HepG2 (cell line): ENCODE data around the gene SGMS1. TPM values are rescaled to one million over a fixed set of nuclear protein-coding genes. Genes with fewer than 3 reads are reported as not detected.

ENCODE experiments used
- ATAC-seq: fragments of 200-7000 bp; cut with Tn5 transposase; 3 replicates; pipeline ENCODE4 v1.9.1; 2020; ENCODE audit warnings: mild to moderate bottlenecking, moderate library complexity
- BruUV-seq: library from RNA; stranded (reverse); fragments of 400-500 nt; replicated peaks from 2 replicates; lab custom pipeline; 2021; lab: Mats Ljungman, UMichigan
- CTCF ChIA-PET: fragments of 300-600 bp; formaldehyde crosslinking; extraction: SDS; loops from one replicate; lab custom pipeline; 2021; ENCODE audit warnings: low total read pairs, inconsistent platforms, low intra/inter-chr PET ratio; lab: Yijun Ruan, JAX
- POLR2A ChIA-PET: fragments of 350-600 bp; sonication (Branson Sonifier 250); formaldehyde crosslinking; loops from one replicate; lab custom pipeline; 2020; ENCODE audit warnings: antibody characterized with exemption, inconsistent platforms; lab: Yijun Ruan, JAX
- DNase-seq: peaks from one replicate; pipeline ENCODE4 v3.0.0-alpha.2; 2015; ENCODE audit warnings: low spot score
- FAIRE-seq: peaks from 3 replicates; lab custom pipeline; 2011; peaks lifted over from hg19 to GRCh38; lab: Jason Lieb, UNC
- H2AFZ ChIP-seq: one replicate; pipeline ENCODE4 v1.6.1; 2011; ENCODE audit warnings: low read length, inconsistent platforms
- H3K27ac ChIP-seq: fragments of 300-600 bp; 3 replicates; pipeline ENCODE4 v1.8.0; 2011; ENCODE audit warnings: mixed run types, mild to moderate bottlenecking, mixed read lengths, low read length, inconsistent platforms; ENCODE audit not compliant: insufficient read depth; ENCODE audit errors: extremely low read length
- H3K27me3 ChIP-seq, 2 experiments: fragments of 200-600 bp in 1 of 2; 2 replicates in 1 of 2; 3 replicates in 1 of 2; pipeline versions ENCODE4 v1.6.0 to v1.8.0; 2011; ENCODE audit warnings: low read length in 2 of 2, mild to moderate bottlenecking in 2 of 2, moderate library complexity in 2 of 2, inconsistent platforms in 1 of 2; ENCODE audit not compliant: insufficient read depth in 2 of 2, control insufficient read depth in 1 of 2
- H3K36me3 ChIP-seq, 2 experiments: fragments of 200-600 bp in 1 of 2; replicated peaks in 1 of 2; 2 replicates in 1 of 2; 3 replicates in 1 of 2; pipeline versions ENCODE4 v1.5.1 to v1.8.0; 2011; ENCODE audit warnings: low read length in 2 of 2, inconsistent platforms in 1 of 2; ENCODE audit not compliant: insufficient read depth in 2 of 2, control insufficient read depth in 1 of 2
- H3K4me1 ChIP-seq: 2 replicates; pipeline ENCODE4 v1.5.1; 2012; ENCODE audit warnings: low read length, inconsistent platforms; ENCODE audit not compliant: insufficient read depth
- H3K4me2 ChIP-seq: 2 replicates; pipeline ENCODE4 v1.6.0; 2011; ENCODE audit warnings: low read depth, low read length, inconsistent platforms
- H3K4me3 ChIP-seq, 3 experiments: fragments of 200-600 bp in 1 of 3; sonication (generic), shearing (Covaris generic) in 1 of 3; replicated peaks in 1 of 3; 2 replicates each; pipeline ENCODE4 v1.5.1; 2011 to 2016; ENCODE audit warnings: low read length in 3 of 3, inconsistent platforms in 2 of 3, low read depth in 2 of 3, mild to moderate bottlenecking in 2 of 3, control low read depth in 1 of 3, mixed read lengths in 1 of 3; ENCODE audit not compliant: insufficient read depth in 1 of 3
- H3K79me2 ChIP-seq: one replicate; pipeline ENCODE4 v1.6.1; 2011; ENCODE audit warnings: low read length, inconsistent platforms; ENCODE audit not compliant: insufficient read depth
- H3K9ac ChIP-seq: 2 replicates; pipeline ENCODE4 v1.6.0; 2011; ENCODE audit warnings: mild to moderate bottlenecking, low read depth, low read length, inconsistent platforms; ENCODE audit not compliant: insufficient read depth
- H3K9me3 ChIP-seq: 2 replicates; pipeline ENCODE4 v1.5.1; 2012; ENCODE audit warnings: mild to moderate bottlenecking, low read length
- H4K20me1 ChIP-seq: 2 replicates; pipeline ENCODE4 v1.6.0; 2011; ENCODE audit warnings: inconsistent platforms, mild to moderate bottlenecking, low read length, moderate library complexity; ENCODE audit not compliant: insufficient read depth
- BRF2 ChIP-seq: sonication (generic); formaldehyde crosslinking; IDR thresholded peaks from 2 replicates; pipeline ENCODE4 v1.8.1; 2022; ENCODE audit warnings: mild to moderate bottlenecking, missing genetic modification reagents
- ELF3 ChIP-seq: IDR thresholded peaks from 2 replicates; pipeline ENCODE4 v1.6.1; 2016; ENCODE audit warnings: missing genetic modification reagents, missing compliant biosample characterization
- FOXA1 ChIP-seq, 2 experiments: fragments of 450-650 bp in 1 of 2; sonication (generic) in 1 of 2; formaldehyde crosslinking in 1 of 2; IDR thresholded peaks; 2 replicates each; pipeline versions ENCODE4 v1.4.0 to v1.6.1; 2016 to 2020; ENCODE audit warnings: missing genetic modification reagents in 1 of 2
- HDAC6 ChIP-seq: fragments of 200-600 bp; sonication (generic); IDR thresholded peaks from 2 replicates; pipeline ENCODE4 v1.7.0; 2017; ENCODE audit warnings: mild to moderate bottlenecking, antibody characterized with exemption, low read length, low read depth
- HOXA5 ChIP-seq: sonication (generic); formaldehyde crosslinking; IDR thresholded peaks from 2 replicates; pipeline ENCODE4 v1.4.0; 2020; ENCODE audit warnings: missing genetic modification reagents
- MATR3 ChIP-seq: sonication (generic); formaldehyde crosslinking; IDR thresholded peaks from 2 replicates; pipeline ENCODE4 v1.4.0; 2020; ENCODE audit warnings: missing genetic modification reagents
- MXD3 ChIP-seq: IDR thresholded peaks from 2 replicates; pipeline ENCODE4 v1.6.1; 2016; ENCODE audit warnings: mild to moderate bottlenecking, missing biosample characterization, missing genetic modification reagents
- NR3C1 ChIP-seq: sonication (generic); formaldehyde crosslinking; IDR thresholded peaks from 2 replicates; pipeline ENCODE4 v1.4.0; 2020; ENCODE audit warnings: missing genetic modification reagents
- POLR2A ChIP-seq, 2 experiments: IDR thresholded peaks; 2 replicates each; pipeline ENCODE4 v1.6.1; 2011; ENCODE audit warnings: low read depth in 2 of 2, low read length in 2 of 2, mild to moderate bottlenecking in 1 of 2, moderate library complexity in 1 of 2; ENCODE audit not compliant: insufficient read depth in 1 of 2
- REPIN1 ChIP-seq: sonication (generic); formaldehyde crosslinking; IDR thresholded peaks from 2 replicates; pipeline ENCODE4 v1.8.0; 2022; ENCODE audit warnings: missing genetic modification reagents, low read depth, mild to moderate bottlenecking, borderline replicate concordance
- SMAD1 ChIP-seq: sonication (generic); formaldehyde crosslinking; IDR thresholded peaks from 2 replicates; pipeline ENCODE4 v1.4.0; 2020; ENCODE audit warnings: missing genetic modification reagents, low read depth, mild to moderate bottlenecking, borderline replicate concordance
- SMAD9 ChIP-seq: sonication (generic); formaldehyde crosslinking; IDR thresholded peaks from 2 replicates; pipeline ENCODE4 v1.5.1; 2020; ENCODE audit warnings: mild to moderate bottlenecking, missing genetic modification reagents
- SMC3 ChIP-seq: IDR thresholded peaks from 2 replicates; pipeline ENCODE4 v1.6.1; 2011; ENCODE audit warnings: low read length, improper control_type of control experiment
- YY1 ChIP-seq: IDR thresholded peaks from 2 replicates; pipeline ENCODE4 v1.6.1; 2011; ENCODE audit warnings: low read length, low read depth, moderate library complexity, mild to moderate bottlenecking; ENCODE audit not compliant: insufficient read depth, insufficient replicate concordance
- ZMYM3 ChIP-seq: sonication (generic); formaldehyde crosslinking; IDR thresholded peaks from 2 replicates; pipeline ENCODE4 v1.5.1; 2020; ENCODE audit warnings: mild to moderate bottlenecking, missing genetic modification reagents
- ZNF615 ChIP-seq: sonication (generic); formaldehyde crosslinking; IDR thresholded peaks from 2 replicates; pipeline ENCODE4 v1.5.0; 2020; ENCODE audit warnings: mild to moderate bottlenecking, missing genetic modification reagents, borderline replicate concordance
- ZNF746 ChIP-seq: sonication (generic); formaldehyde crosslinking; IDR thresholded peaks from 2 replicates; pipeline ENCODE4 v1.8.0; 2022; ENCODE audit warnings: mild to moderate bottlenecking, missing genetic modification reagents
- ZNF775 ChIP-seq: sonication (generic); formaldehyde crosslinking; IDR thresholded peaks from 2 replicates; pipeline ENCODE4 v1.4.0; 2020; ENCODE audit warnings: missing genetic modification reagents, mild to moderate bottlenecking, moderate library complexity, borderline replicate concordance
- ZNF839 ChIP-seq: sonication (generic); formaldehyde crosslinking; IDR thresholded peaks from 2 replicates; pipeline ENCODE4 v1.4.0; 2020; ENCODE audit warnings: missing genetic modification reagents, mild to moderate bottlenecking, borderline replicate concordance
- ZSCAN31 ChIP-seq: sonication (generic); formaldehyde crosslinking; IDR thresholded peaks from 2 replicates; pipeline ENCODE4 v1.5.0; 2020; ENCODE audit warnings: low read depth, mild to moderate bottlenecking, missing genetic modification reagents
- WGBS: methylation state at CpG from one replicate; pipeline ENCODE4 v1.1.6; 2017; ENCODE audit warnings: low lambda C conversion rate; 5-methylcytosine and 5-hydroxymethylcytosine counted together
- in situ Hi-C: cut with HindIII; loops from 2 replicates; pipeline ENCODE4 v1.10.0; 2017; ENCODE audit warnings: low pct_unique_long_range_greater_than_20kb; ENCODE audit not compliant: extremely low pct_ligation_motif_present
- intact Hi-C: fragments of 100-400 bp; cut with micrococcal nuclease; formaldehyde crosslinking; loops from one replicate; pipeline ENCODE4 v1.10.0; 2022; ENCODE audit not compliant: unreplicated experiment
- polyA plus RNA-seq, 8 experiments: library from polyadenylated mRNA; depleted of rRNA in 3 of 8; stranded (reverse) in 7 of 8; unstranded in 1 of 8; fragments of >200 nt; fragmentation: Illumina TruSeq in 4 of 8; extraction: Trizol in 4 of 8; gene quantifications; 2 replicates each; pipeline versions ENCODE4 v1.2.1 to v1.2.3, GENCODE V29; 2011 to 2016; ENCODE audit warnings: low read depth in 4 of 8, missing spikeins in 1 of 8, mixed read lengths in 1 of 8; ENCODE audit not compliant: insufficient read depth in 1 of 8
- total RNA-seq, 5 experiments: library from RNA; depleted of rRNA; stranded (reverse); fragments of >200 nt; fragmentation: Illumina TruSeq; extraction: Trizol; gene quantifications; 2 replicates each; pipeline ENCODE4 v1.2.3, GENCODE V29; 2016; ENCODE audit warnings: low read depth in 1 of 5

The SGMS1 gene
- total and polyA plus RNA-seq, 2 of the 13 experiments (the other 11 are each of a cell fraction or from before 2014, with no cell fraction given): 6.5 to 15.1 TPM

DNA sequence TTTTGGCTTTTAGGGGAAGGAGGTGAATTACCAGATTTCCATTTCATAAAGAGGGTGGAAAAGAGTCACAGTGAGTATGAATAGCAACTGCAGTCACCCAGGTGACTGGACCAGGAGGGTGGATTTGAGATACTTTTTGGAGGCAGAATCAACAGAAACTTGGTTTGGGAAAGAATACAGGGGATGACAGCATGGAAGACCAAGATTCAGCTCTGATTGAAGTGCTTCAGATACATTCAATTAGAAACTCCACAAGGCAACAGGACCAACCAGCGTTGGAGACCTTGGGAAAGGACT is 83.0 kb downstream of the SGMS1 start:
- no peak overlapping the region for H2AFZ ChIP-seq
- H3K36me3 ChIP-seq: no peaks in the 10 kb centered on the region
- no peaks in the 10 kb centered on the region for H3K9me3 ChIP-seq
- H3K27me3 ChIP-seq: no peaks in the 10 kb centered on the region
- no peaks in the 10 kb centered on the region for H4K20me1 ChIP-seq
- no peak overlapping the region for H3K4me3 ChIP-seq
- POLR2A ChIA-PET: no interaction called here
- peaks cover 28% of the 10 kb centered on the region for H3K4me1 ChIP-seq
- intact Hi-C loops (no loop called here), in situ Hi-C loops (no loop called here)
- CTCF ChIA-PET: no interaction called here
- 89% methylated on average over 1 of the region's 1 CpG for WGBS
- peaks cover 4% of the 10 kb centered on the region for H3K79me2 ChIP-seq
- TF ChIP-seq ZNF615 (CRISPR knock-in tag) (no peak), MATR3 (CRISPR knock-in tag) (no peak), ZNF775 (CRISPR knock-in tag) (no peak), NR3C1 (no peak), ELF3 (no peak), POLR2A (IDR thresholded peaks at IDR 0.05; ENCODE audit: insufficient read depth in 1 of 2, low read depth in 2 of 2, low read length in 2 of 2) (no peak), ZNF839 (CRISPR knock-in tag) (no peak)
- H3K9ac ChIP-seq: no peak overlapping the region
- H3K4me2 ChIP-seq: no peak overlapping the region
- H3K27ac ChIP-seq: no peak overlapping the region
- no peak for DNase-seq
- ATAC-seq: no peak
- no peak for FAIRE-seq
- no TSS peak for BruUV-seq

GRCh38 chr10:50540069-50540825 is 83.5 kb downstream of the SGMS1 start:
- no peaks in the 10 kb centered on the region for H3K9me3 ChIP-seq
- whole genome bisulfite sequencing: 96% methylated on average over 3 of the region's 3 CpGs
- H2AFZ ChIP-seq: no peak overlapping the region
- no peak overlapping the region for H3K27ac ChIP-seq
- BruUV-seq: no TSS peak
- H3K4me3 ChIP-seq: no peak overlapping the region
- POLR2A ChIA-PET: no interaction called here
- no peak for DNase-seq
- H3K4me1 ChIP-seq: peaks cover 23% of the 10 kb centered on the region
- H4K20me1 ChIP-seq: no peaks in the 10 kb centered on the region
- H3K79me2 ChIP-seq: peaks cover 4% of the 10 kb centered on the region
- no peak overlapping the region for H3K9ac ChIP-seq
- FAIRE-seq: no peak
- no peaks in the 10 kb centered on the region for H3K27me3 ChIP-seq
- intact Hi-C loops (no loop called here), in situ Hi-C loops (no loop called here)
- H3K4me2 ChIP-seq: no peak overlapping the region
- no peaks in the 10 kb centered on the region for H3K36me3 ChIP-seq
- CTCF ChIA-PET: no interaction called here
- ATAC-seq: no peak
- TF ChIP-seq MXD3 (CRISPR knock-in tag) (no peak), SMC3 (no peak), HOXA5 (no peak), ZMYM3 (CRISPR knock-in tag) (no peak), SMAD1 (no peak), HDAC6 (no peak), ZNF746 (CRISPR knock-in tag) (no peak), SMAD9 (CRISPR knock-in tag) (no peak), YY1 (no peak), REPIN1 (CRISPR knock-in tag) (no peak), BRF2 (CRISPR knock-in tag) (no peak), FOXA1 (IDR thresholded peaks at IDR 0.05) (no peak), FOXA1 (CRISPR knock-in tag; IDR thresholded peaks at IDR 0.05) (no peak), ZSCAN31 (CRISPR knock-in tag) (no peak)
